HG02763 (cell line): ENCODE results near the gene NCAM2.

Experiments
- ATAC-seq: cut with Tn5 transposase; IDR thresholded peaks from one replicate; pipeline ENCODE4 v1.9.1; 2021; ENCODE audit warnings: mild to moderate bottlenecking, moderate library complexity; ENCODE audit not compliant: unreplicated experiment

Gene NCAM2

GRCh38 chr21:21204366-21204996 is 206.3 kb downstream of the NCAM2 start:
- no peak for ATAC-seq

- ATAC-seq = no peak
These were observed 207.4 kb downstream of the NCAM2 start for GRCh38 chr21:21205604-21206003.

- ATAC-seq = no peak
These were observed 212.3 kb downstream of the NCAM2 start for GRCh38 chr21:21210552-21210951.

GRCh38 chr21:21213297-21213696 is 215.1 kb downstream of the NCAM2 start:
- ATAC-seq = no peak

GRCh38 chr21:21216047-21216446 is 217.8 kb downstream of the NCAM2 start:
- no peak for ATAC-seq

- no peak for ATAC-seq
These were observed 228.3 kb downstream of the NCAM2 start for GRCh38 chr21:21226472-21226871.

- ATAC-seq = no peak
These were observed 232.5 kb downstream of the NCAM2 start for GRCh38 chr21:21230672-21231071.

- no peak for ATAC-seq
These were observed 233.7 kb downstream of the NCAM2 start for GRCh38 chr21:21231913-21232312.

- no peak for ATAC-seq
These were observed 234.1 kb downstream of the NCAM2 start for GRCh38 chr21:21232320-21232719.

- ATAC-seq = no peak
These were observed 234.8 kb downstream of the NCAM2 start for GRCh38 chr21:21233051-21233450.

GRCh38 chr21:21236996-21237395 is 238.8 kb downstream of the NCAM2 start:
- no peak for ATAC-seq

- no peak for ATAC-seq
These were observed 240.6 kb downstream of the NCAM2 start for GRCh38 chr21:21238629-21239400.

- no peak for ATAC-seq
These were observed 243.2 kb downstream of the NCAM2 start for GRCh38 chr21:21241391-21241790.

GRCh38 chr21:21246007-21246406 is 247.8 kb downstream of the NCAM2 start:
- no peak for ATAC-seq

- ATAC-seq = no peak
These were observed 249.2 kb downstream of the NCAM2 start for GRCh38 chr21:21247424-21247823.

GRCh38 chr21:21262048-21262447 is 263.8 kb downstream of the NCAM2 start:
- no peak for ATAC-seq

- no peak for ATAC-seq
These were observed 269.9 kb downstream of the NCAM2 start for GRCh38 chr21:21268061-21268471.

- no peak for ATAC-seq
These were observed 270.7 kb downstream of the NCAM2 start for GRCh38 chr21:21268885-21269284.

- no peak for ATAC-seq
These were observed 281.1 kb downstream of the NCAM2 start for GRCh38 chr21:21279193-21279901.

GRCh38 chr21:21283810-21284209 is 285.6 kb downstream of the NCAM2 start:
- ATAC-seq = no peak

- no peak for ATAC-seq
These were observed 288.1 kb downstream of the NCAM2 start for GRCh38 chr21:21286170-21286798.
